Activated B cell treated with CpG ODN at 0.5 μM for 24 hours (primary cell): ENCODE results near the gene TANGO6. TPM values are rescaled to one million over a fixed set of nuclear protein-coding genes. Genes with fewer than 3 reads are reported as not detected.

Source experiments
- ATAC-seq: fragments of 200-7000 bp; cut with Tn5 transposase; one replicate; pipeline ENCODE4 v1.10.0; 2021; ENCODE audit warnings: low read depth, mild to moderate bottlenecking, moderate library complexity
- CTCF ChIA-PET: fragments of 350-600 bp; sonication (Branson Sonifier 250); formaldehyde crosslinking; loops from one replicate; lab custom pipeline; 2021; ENCODE audit warnings: antibody characterized with exemption; lab: Charles Lee
- POLR2A ChIA-PET: fragments of 350-600 bp; sonication (Branson Sonifier 250); formaldehyde crosslinking; loops from one replicate; lab custom pipeline; 2021; ENCODE audit warnings: antibody characterized with exemption; lab: Charles Lee
- DNase-seq: peaks from one replicate; pipeline ENCODE4 v3.0.0; 2022
- H3K27ac Mint-ChIP-seq: one replicate; pipeline ENCODE4 v1.8.0; 2020; ENCODE audit warnings: mixed read lengths
- H3K27me3 Mint-ChIP-seq: one replicate; pipeline ENCODE4 v1.8.0; 2021; ENCODE audit warnings: mixed read lengths
- H3K36me3 Mint-ChIP-seq: one replicate; pipeline ENCODE4 v1.8.0; 2021; ENCODE audit warnings: low read depth, mixed read lengths
- H3K4me1 Mint-ChIP-seq: one replicate; pipeline ENCODE4 v1.8.0; 2021; ENCODE audit warnings: mixed read lengths
- H3K4me3 Mint-ChIP-seq: one replicate; pipeline ENCODE4 v1.8.0; 2020; ENCODE audit warnings: mild to moderate bottlenecking, mixed read lengths
- H3K9me3 Mint-ChIP-seq: one replicate; pipeline ENCODE4 v1.8.0; 2020; ENCODE audit warnings: mixed read lengths
- CTCF ChIP-seq: fragments of 200-600 bp; IDR thresholded peaks from one replicate; pipeline ENCODE4 v1.8.0; 2022; ENCODE audit warnings: antibody characterized with exemption, mild to moderate bottlenecking
- intact Hi-C: fragments of 100-400 bp; cut with micrococcal nuclease; formaldehyde crosslinking; loops from one replicate; pipeline ENCODE4 v1.15.1; 2024
- total RNA-seq: library from RNA; stranded (reverse); gene quantifications from 2 replicates; pipeline ENCODE4 v1.2.3, GENCODE V29; 2022

TANGO6 gene
- total RNA-seq, 1 donor from 2014 or later: 39.4 TPM

GRCh38 chr16:69029121-69029520, 185.8 kb downstream of the TANGO6 start:
- Mint-ChIP-seq H3K36me3 (peaks cover 51% of the 10 kb centered on the region), H3K4me3 (no peak overlapping the region), H3K27me3 (no peaks in the 10 kb centered on the region), H3K27ac (no peak overlapping the region), H3K4me1 (peaks cover 2% of the 10 kb centered on the region), H3K9me3 (no peaks in the 10 kb centered on the region)
- TF ChIP-seq CTCF: no peak
- ATAC-seq (no peak), DNase-seq (no peak)
- CTCF ChIA-PET: no interaction called here
- intact Hi-C loops: no loop called here
- POLR2A ChIA-PET: no interaction called here

GRCh38 chr16:69031877-69032301, 188.6 kb downstream of the TANGO6 start:
- no peak for TF ChIP-seq CTCF
- H3K4me1 Mint-ChIP-seq: peaks cover 2% of the 10 kb centered on the region
- ChIA-PET CTCF (no interaction called here), POLR2A (no interaction called here)
- H3K36me3 Mint-ChIP-seq: peaks cover 41% of the 10 kb centered on the region
- H3K27me3 Mint-ChIP-seq: no peaks in the 10 kb centered on the region
- H3K9me3 Mint-ChIP-seq: no peaks in the 10 kb centered on the region
- intact Hi-C loops: no loop called here
- H3K27ac Mint-ChIP-seq: no peak overlapping the region
- DNase-seq: no peak
- no peak overlapping the region for H3K4me3 Mint-ChIP-seq
- ATAC-seq: no peak

GRCh38 chr16:69033151-69033949, 190.0 kb downstream of the TANGO6 start:
- DNase-seq: no peak
- no peak overlapping the region for H3K4me3 Mint-ChIP-seq
- H3K36me3 Mint-ChIP-seq: peaks cover 38% of the 10 kb centered on the region
- H3K4me1 Mint-ChIP-seq: peaks cover 2% of the 10 kb centered on the region
- no peaks in the 10 kb centered on the region for H3K27me3 Mint-ChIP-seq
- ChIA-PET POLR2A (no interaction called here), CTCF (no interaction called here)
- no peak for TF ChIP-seq CTCF
- intact Hi-C loops: no loop called here
- no peaks in the 10 kb centered on the region for H3K9me3 Mint-ChIP-seq
- ATAC-seq: no peak
- no peak overlapping the region for H3K27ac Mint-ChIP-seq

GRCh38 chr16:69035375-69035774, 192.0 kb downstream of the TANGO6 start:
- Mint-ChIP-seq H3K9me3 (no peaks in the 10 kb centered on the region), H3K4me3 (no peak overlapping the region), H3K27me3 (no peaks in the 10 kb centered on the region), H3K27ac (no peak overlapping the region), H3K4me1 (no peaks in the 10 kb centered on the region), H3K36me3 (peaks cover 35% of the 10 kb centered on the region)
- TF ChIP-seq CTCF: no peak
- intact Hi-C loops: no loop called here
- ATAC-seq (no peak), DNase-seq (no peak)
- CTCF ChIA-PET: no interaction called here
- POLR2A ChIA-PET: no interaction called here

- peaks cover 3% of the 10 kb centered on the region for H3K9me3 Mint-ChIP-seq
- CTCF ChIA-PET: interaction anchor here (0.7 kb wide), 1 partner anchor 39 kb away, joined by 3 read pairs; no protein-coding TSS in a partner anchor
- ATAC-seq: no peak
- no peaks in the 10 kb centered on the region for H3K27me3 Mint-ChIP-seq
- intact Hi-C loops: no loop called here
- no peaks in the 10 kb centered on the region for H3K4me1 Mint-ChIP-seq
- TF ChIP-seq CTCF: no peak
- H3K4me3 Mint-ChIP-seq: no peak overlapping the region
- H3K27ac Mint-ChIP-seq: no peak overlapping the region
- peaks cover 42% of the 10 kb centered on the region for H3K36me3 Mint-ChIP-seq
- DNase-seq: no peak
- POLR2A ChIA-PET: no interaction called here
Measured at GRCh38 chr16:69036399-69037091, 193.2 kb downstream of the TANGO6 start.
